Coronary artery (tissue), 2 donors: Measurements from ENCODE around the gene CWC27.

ENCODE experiments used
- DNase-seq: peaks from one replicate; pipeline ENCODE4 v3.0.0-alpha.2; 2017; ENCODE audit warnings: low spot score
- H3K27ac ChIP-seq, 2 donors: fragments of 200-600 bp; sonication (generic); one replicate each; pipeline ENCODE4 v1.5.1; 2016 to 2019
- H3K4me3 ChIP-seq: fragments of 200-600 bp; sonication (generic); 2 replicates; pipeline ENCODE4 v1.5.1; 2016; ENCODE audit warnings: mild to moderate bottlenecking, moderate library complexity
- CTCF ChIP-seq: fragments of 200-600 bp; sonication (generic); IDR thresholded peaks from one replicate; pipeline ENCODE4 v1.5.1; 2019; ENCODE audit warnings: antibody characterized with exemption

The CWC27 gene

DNA sequence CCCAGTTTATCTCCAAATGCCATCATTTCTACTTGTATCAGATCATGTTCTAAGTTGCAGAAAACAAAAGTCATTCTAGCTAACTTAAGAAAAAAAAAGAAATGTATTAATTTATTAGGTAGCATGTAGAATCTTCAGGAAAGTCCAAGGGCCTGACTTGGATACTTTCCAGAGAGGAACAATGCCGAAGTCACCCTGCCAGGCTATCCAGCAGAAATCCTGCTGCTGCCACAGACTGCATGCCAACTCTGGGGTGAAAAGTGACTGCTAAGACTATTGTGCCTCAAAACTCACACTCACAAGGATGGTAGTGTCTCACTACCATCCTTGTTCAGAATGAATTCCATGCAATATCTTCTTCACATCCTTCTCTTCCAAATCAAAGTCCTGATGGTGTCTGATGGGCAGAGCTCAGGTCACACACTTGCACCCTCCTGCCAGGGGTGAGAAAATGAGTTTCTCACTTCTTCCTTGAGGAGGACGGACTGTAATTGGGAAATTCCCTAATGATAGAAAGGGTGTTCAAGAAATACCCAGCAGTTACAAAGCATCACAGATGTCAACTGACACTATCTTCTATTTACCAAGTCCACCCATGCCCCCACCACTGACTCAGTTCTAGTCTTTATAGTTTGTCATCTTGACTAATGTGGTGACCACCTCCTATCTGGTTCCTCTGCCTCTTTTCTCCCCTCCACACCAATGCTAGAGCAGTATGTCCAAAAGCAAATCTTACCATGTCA, 279.4 kb downstream of the CWC27 start:
- Histone ChIP-seq H3K4me3 (no peak overlapping the region), H3K27ac (peak overlapping the region in 1 of 2 donors; percentile 3)
- TF ChIP-seq CTCF = no peak
- no peak for DNase-seq

- no peak for TF ChIP-seq CTCF
Measured at GRCh38 chr5:65050140-65050539, 281.4 kb downstream of the CWC27 start.

DNA sequence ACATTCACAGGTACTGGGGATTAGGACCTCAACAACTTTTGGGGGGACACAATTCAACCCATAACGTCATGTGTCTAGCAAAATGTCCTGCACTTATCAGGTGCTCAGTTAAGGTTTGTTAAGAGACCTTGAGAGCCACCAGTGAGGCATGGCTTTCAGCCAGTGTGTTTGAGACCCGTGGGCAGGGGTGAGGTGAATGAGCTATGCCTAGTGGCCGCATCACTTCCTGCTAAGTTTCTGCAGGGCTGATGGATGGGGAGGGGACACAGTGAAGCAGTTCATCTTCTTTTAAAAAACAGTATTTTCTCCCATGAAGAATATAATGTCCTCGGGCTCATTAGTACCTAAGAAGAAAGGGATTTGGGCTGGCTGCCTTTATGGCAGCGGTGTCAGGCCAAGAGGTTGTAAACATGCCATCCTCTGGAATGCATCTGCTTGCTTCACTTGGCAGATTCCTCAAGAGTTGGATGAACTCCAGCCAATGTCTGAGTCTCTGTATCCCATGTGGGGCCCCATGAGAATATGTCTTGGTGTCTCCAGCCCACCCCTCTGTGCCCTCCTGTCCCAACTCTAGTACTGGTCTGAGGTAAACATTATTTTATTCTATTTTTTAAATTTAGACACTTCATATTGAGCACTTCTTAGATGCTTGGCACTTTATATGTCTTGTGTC, 282.2 kb downstream of the CWC27 start:
- no peak for TF ChIP-seq CTCF
- Histone ChIP-seq H3K27ac (peak overlapping the region in 1 of 2 donors; percentile 53), H3K4me3 (no peak overlapping the region)
- DNase-seq = no peak

More at GRCh38 chr5:65050140-65050539, 281.4 kb downstream of the CWC27 start:
- DNase-seq = no peak
- Histone ChIP-seq H3K4me3 (no peak overlapping the region), H3K27ac (no peak overlapping the region)

DNA sequence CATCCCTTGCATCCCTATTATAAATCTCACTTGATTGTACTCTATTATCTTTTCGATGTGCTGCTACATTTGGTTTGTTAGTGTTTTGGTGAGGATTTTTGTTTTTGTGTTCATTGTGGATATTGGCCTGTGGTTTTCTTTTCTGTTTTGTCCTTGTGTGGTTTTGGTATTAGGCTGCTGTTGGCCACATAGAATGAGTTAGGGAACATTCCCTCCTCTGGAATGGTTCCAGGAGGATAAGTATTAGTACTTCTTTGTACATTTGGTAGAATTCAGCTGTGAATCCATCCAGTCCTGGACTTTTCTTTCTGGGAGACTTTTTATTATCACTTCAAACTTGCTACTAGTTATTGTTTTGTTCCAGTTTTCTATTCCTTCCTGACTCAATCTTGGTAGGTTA, 287.2 kb downstream of the CWC27 start:
- no peak overlapping the region for H3K27ac ChIP-seq
- TF ChIP-seq CTCF = no peak
- H3K4me3 ChIP-seq = no peak overlapping the region
- DNase-seq = no peak

GRCh38 chr5:65059681-65060598, 291.2 kb downstream of the CWC27 start:
- TF ChIP-seq CTCF = no peak
- DNase-seq = no peak
- Histone ChIP-seq H3K4me3 (no peak overlapping the region), H3K27ac (peak overlapping the region in 1 of 2 donors; percentile 40)

DNA sequence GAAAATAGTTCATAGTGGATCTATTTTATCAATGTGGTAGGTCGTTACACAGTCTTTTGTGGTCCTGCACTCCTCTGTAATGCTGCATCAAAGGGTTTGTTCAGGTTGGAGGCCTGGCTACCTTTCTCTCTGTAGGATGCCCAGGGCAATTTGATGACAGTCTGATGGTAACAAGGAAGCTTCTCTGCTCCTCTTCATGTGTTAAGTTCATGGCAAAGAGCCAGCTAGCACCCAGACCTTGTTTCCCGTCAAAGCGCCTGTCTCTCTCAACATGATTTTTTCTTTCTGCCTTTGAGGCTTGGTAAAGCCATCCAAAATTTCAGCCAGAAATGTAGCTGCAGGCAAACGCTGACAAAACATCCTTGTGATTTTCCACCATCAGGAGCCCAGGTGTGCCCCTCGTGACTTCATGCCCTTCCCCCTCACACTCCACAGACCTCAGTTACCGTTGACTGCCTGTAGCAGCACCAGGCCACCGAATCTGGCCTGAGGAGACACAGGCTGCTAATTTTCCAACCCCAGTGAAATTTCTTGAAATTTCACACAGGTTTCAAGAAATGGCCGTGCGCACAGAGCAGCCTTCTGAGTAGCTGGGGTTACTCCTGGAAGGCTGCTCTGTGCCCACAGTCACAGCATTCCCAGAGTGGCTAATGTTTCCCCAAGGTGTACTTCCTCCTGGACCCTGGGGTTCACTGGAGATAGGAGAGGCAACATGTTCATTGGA, 292.7 kb downstream of the CWC27 start:
- TF ChIP-seq CTCF = no peak
- DNase-seq = no peak
- H3K27ac ChIP-seq = no peak overlapping the region
- no peak overlapping the region for H3K4me3 ChIP-seq
